Skin of body (tissue), 2 donors: ENCODE measurements around the gene MAP6D1. TPM values are rescaled to one million over a fixed set of nuclear protein-coding genes. Genes with fewer than 3 reads are reported as not detected.
A peak's percentile ranks its signal among the peaks of the same experiment; 100 is the strongest.

Source experiments
- DNase-seq: peaks from one replicate; lab custom pipeline; 2025; lab: John Stamatoyannopoulos, UW
- total RNA-seq: library from RNA; depleted of rRNA; stranded (reverse); fragments of >200 nt; gene quantifications from one replicate; pipeline ENCODE4 v1.2.3, GENCODE V29; 2014

MAP6D1 gene
- 1.2 TPM for total RNA-seq

- DNase-seq: peak; percentile 23
Measured at GRCh38 chr3:183825456-183826161, at the start of gene MAP6D1. Gene MAP6D1, minus strand, starts transcription at chr3:183825577. Its CDS starts 30 bp downstream, at chr3:183825547.

GRCh38 chr3:183873914-183874313 lies 48.5 kb upstream of the MAP6D1 start:
- no peak for DNase-seq

DNA sequence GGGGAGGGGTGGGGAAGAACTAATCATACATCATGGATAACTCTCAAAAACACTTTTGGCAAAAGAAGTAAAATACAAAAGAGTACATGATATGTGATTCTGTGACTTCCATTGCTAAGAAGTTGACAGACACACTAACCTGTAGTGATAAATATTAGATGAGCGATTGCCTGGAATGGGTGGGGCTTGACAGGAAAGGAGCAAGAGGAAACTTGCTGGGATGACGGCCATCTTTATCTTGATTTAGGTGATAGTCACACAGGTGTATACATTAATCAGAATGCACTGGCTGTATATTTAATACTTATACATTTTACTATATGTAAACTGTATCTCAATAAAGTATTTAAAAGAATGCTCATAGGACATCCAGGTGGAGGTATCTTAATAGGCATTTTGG lies 46.2 kb upstream of the MAP6D1 start:
- DNase-seq: no peak

DNA sequence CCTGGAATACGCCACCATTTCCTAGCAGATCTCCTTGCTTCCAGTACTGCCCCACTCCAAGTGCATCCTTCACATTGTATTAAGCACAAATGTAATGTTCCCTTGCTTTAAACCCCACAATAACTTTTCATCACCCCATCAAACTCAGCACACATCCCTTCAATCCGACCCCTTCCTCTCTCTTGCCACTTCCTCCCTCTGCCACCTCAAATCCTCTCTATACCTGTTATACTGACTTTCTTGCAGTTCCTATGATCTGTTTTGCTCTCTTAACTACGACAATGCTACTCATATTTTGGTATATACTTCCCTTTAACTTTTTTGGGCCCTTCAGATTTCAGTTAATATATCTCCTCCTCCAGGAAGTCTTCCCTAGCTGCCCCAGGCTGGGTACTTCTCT lies 45.2 kb upstream of the MAP6D1 start:
- no peak for DNase-seq

DNA sequence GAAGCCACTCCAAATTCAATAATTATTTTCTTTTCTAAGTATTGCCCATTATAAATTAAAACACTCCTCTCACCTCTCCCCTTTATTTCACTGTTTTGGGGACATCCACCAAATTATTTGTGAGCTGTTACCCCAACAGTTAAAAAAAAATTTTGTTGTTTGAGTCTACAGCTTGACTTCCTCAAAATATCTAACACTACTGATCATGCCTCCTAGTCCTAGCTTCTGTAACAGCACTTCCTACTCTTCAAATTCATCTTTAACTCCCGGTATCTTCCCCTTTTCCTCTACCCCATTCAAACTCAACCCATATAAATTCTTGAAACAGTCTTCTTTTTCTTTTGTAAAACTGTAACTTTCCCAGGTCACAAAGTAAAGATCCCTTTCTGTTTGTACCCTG lies 43.4 kb upstream of the MAP6D1 start:
- DNase-seq: no peak

DNA sequence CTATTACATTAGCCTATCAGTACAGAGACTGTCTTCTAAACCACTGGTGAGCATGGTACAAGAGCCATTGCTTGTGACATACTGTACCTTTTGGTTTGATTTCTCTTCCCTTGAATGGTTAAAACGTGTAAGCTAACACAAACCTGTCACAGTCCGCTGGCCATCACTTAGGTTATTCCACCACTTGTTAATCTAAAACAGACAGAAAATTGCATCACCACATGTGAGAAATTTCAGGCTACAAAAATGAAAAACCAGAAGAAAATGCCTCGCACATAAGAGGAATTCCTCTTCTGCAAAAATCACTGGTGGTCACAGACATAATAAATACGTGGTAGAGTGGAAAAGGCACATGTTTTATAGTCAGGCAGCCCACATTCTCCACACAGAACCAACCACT lies 37.2 kb upstream of the MAP6D1 start:
- no peak for DNase-seq

- no peak for DNase-seq
Measured at GRCh38 chr3:183857863-183858262, 32.5 kb upstream of the MAP6D1 start.

GRCh38 chr3:183854318-183855035 lies 29.1 kb upstream of the MAP6D1 start:
- DNase-seq: no peak

DNA sequence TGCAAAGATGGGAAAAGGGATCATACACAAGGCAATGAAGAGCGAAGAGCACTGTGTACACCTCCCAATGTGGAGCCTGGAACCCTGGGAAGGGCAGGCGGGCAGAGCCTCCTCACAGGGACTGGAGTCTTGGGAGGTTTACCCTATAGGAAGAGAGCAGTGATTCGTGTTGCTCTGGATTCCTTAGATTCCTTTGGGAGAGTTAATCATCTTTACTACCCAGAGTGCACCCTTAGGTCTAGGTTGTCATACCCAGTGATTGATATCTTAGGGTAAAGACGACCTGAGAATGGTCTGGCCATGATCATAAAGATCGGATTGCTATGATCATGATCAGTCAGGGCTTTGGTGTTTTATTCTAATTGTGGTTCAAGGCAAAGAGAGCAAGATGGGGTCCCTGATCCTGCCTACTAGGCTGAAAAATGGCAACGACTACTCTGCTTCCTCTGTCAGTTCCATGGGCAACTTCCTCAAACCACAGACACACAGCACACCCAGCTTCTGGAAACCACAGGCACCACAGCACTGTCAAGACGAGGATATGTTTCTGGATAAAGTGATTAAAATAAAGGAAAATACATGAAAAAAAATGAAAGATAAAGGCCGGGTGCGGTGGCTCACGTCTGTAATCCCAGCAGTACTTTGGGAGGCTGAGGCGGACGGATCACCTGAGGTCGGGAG lies 20.4 kb upstream of the MAP6D1 start:
- no peak for DNase-seq

DNA sequence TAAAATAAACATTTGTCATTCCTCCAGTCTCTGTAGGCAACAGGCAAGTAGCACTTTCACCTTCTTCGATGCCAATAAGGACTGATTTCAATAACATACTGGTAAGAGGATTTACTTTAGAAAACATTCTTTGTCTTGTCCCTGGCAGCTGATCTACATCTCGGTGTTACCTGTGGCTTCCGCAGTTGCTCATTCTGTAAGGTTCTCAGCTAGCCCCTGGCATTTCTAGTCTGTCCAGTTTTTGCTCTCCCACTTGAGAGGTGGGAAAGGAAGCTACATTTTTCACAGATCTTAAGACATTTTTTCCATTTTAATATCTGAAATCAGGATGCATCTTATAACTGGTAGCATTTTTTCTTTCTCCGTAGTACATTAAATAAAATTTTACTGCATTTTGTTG lies 19.7 kb upstream of the MAP6D1 start:
- no peak for DNase-seq

DNA sequence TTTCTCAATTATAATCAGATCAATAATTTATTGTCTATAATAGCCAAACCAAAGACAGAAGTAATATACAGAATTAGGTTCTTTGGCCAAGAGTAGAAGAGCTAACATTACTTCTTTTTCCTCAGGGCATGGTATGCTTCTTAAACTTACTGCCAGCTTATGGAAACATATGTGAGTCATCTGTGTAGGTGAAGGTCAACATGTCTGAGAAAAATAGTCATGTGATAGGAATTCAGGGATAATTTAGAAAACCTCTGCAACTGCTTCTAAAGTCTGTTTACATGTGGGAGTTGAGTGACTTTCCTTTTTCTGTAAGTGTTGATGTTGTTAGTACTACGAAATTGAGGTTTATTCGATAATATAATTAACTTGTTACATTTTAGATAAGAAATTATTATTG lies 19.2 kb upstream of the MAP6D1 start:
- DNase-seq: no peak

- no peak for DNase-seq
Measured at GRCh38 chr3:183839751-183840150, 14.4 kb upstream of the MAP6D1 start.

DNA sequence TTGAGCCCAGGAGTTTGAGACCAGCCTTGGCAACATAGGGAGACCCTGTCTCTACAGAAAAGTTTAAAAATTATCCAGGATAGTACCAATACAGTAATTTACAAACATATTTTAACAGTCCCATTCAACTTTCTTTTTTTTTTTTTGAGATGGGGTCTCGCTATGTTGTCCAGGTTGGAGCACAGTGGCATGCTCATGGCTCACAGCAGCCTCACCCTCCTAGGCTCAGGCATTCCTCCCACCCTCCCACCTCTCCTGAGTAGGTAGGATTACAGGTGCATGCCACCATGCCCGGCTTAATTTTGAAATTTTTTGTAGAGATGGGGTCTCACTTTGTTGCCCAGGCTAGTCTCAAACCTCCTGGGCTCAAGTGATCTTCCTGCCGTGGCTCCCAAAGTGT lies 12.5 kb upstream of the MAP6D1 start:
- DNase-seq: no peak

GRCh38 chr3:183837390-183837789 lies 12.0 kb upstream of the MAP6D1 start:
- no peak for DNase-seq

DNA sequence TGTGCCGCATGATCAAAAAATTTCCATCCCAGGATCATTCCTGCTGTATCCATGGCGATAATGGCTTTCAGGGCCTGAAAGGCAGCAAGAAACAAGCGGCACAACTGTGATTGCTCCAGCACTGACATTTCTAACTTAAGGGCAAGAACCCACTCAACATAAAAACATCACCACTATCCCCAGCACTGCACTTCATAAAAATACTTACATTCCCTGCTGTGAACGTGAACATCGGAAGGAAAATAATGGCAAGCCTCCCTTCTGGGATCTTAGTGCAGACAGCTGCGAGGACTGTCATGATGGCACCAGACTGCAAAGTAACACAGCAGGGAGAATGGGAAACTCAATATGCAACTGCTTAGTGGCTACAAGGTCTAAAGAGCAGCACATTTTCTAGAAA lies 8.1 kb upstream of the MAP6D1 start:
- DNase-seq: no peak

DNA sequence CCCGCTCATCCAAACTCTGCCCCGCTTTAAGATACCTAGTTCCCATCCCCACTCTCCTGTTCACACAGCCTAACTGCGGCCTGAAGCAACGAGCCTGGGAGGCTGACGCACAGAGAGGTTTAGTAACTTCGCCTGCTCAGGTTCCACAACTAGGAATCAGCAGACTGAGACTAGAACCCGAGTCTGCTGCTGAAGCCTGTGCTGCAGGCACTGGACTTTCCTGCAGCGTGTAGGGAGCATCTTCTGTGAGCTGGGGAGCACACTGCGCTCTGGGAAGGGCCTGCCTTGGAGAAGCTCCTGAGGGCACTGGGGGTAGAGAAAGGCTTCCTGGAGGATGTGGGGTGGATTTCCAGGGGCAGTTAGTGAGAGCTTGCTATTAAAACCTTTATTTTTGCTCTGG lies 4.8 kb upstream of the MAP6D1 start:
- DNase-seq: no peak

- DNase-seq: no peak
Measured at GRCh38 chr3:183829466-183829865, 4.1 kb upstream of the MAP6D1 start.

- no peak for DNase-seq
Measured at GRCh38 chr3:183828538-183828870, 3.1 kb upstream of the MAP6D1 start.

GRCh38 chr3:183827809-183828537 lies 2.6 kb upstream of the MAP6D1 start:
- DNase-seq: no peak

DNA sequence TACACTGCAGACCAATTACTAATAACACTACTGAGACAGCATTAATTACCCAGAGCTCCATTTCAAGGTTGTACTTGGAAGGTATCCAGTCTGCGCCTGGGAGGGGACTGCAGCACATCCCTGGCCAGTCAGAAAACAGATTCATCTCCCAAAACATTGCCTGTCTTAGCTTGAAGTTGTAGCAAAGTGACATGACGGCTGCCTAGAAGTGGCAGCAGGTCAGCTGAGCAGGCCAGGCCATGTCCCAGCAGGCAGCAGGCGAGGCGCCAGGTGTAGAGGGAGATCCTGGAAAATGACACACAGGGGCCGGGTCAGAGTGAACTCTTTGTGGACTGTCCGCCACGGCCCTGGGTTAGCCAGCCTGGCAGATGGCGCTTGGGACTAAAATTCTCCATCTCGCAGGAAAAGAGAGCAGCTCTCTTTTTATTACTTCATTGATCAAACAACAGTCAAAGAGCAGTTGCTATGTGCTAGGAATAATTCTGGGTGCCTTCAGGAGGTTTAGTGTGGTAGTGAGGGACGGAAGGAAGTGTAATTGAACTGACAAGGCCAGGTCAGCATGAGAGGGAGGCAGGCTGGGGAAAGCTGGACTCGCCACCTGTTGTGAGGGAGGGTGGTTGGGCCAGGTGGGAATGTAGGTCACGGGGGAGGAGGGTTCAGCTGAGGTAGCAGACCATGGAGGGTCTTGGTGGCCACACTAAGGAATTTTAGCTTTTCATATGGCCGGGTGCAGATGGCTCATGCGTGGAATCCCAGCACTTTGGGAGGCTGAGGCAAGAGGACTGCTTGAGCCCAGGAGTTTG lies 1.3 kb upstream of the MAP6D1 start:
- DNase-seq: no peak

GRCh38 chr3:183824761-183825455 lies 469 bp downstream of the MAP6D1 start:
- DNase-seq: no peak
